Suprapubic skin (tissue), 4 donors: ENCODE data around the gene CAVIN3. TPM values are rescaled to one million over a fixed set of nuclear protein-coding genes. Genes with fewer than 3 reads are reported as not detected.

Source experiments
- DNase-seq, 2 donors: peaks; one replicate each; pipeline ENCODE4 v3.0.0-alpha.2; 2019; ENCODE audit warnings: low spot score in 2 of 2
- H3K27ac ChIP-seq: fragments of 200-600 bp; sonication (generic); one replicate; pipeline ENCODE4 v1.5.1; 2019
- H3K27me3 ChIP-seq: fragments of 200-600 bp; sonication (generic); one replicate; pipeline ENCODE4 v1.5.1; 2019
- H3K36me3 ChIP-seq: fragments of 200-600 bp; sonication (generic); one replicate; pipeline ENCODE4 v1.5.1; 2019
- H3K4me1 ChIP-seq: fragments of 200-600 bp; sonication (generic); one replicate; pipeline ENCODE4 v1.5.1; 2019
- H3K4me3 ChIP-seq: fragments of 200-600 bp; sonication (generic); one replicate; pipeline ENCODE4 v1.5.1; 2019; ENCODE audit warnings: mild to moderate bottlenecking
- H3K9me3 ChIP-seq: fragments of 200-600 bp; sonication (generic); one replicate; pipeline ENCODE4 v1.5.1; 2019
- EP300 ChIP-seq: sonication (generic); formaldehyde crosslinking; IDR thresholded peaks from one replicate; pipeline ENCODE4 v1.6.1; 2017; ENCODE audit warnings: antibody characterized with exemption
- POLR2A ChIP-seq, 2 donors: fragments of 450-650 bp; IDR thresholded peaks; one replicate each; pipeline ENCODE4 v1.6.1; 2017; ENCODE audit warnings: antibody characterized with exemption in 2 of 2, mild to moderate bottlenecking in 2 of 2, moderate library complexity in 2 of 2
- POLR2AphosphoS5 ChIP-seq, 3 donors: sonication (generic); formaldehyde crosslinking; IDR thresholded peaks; one replicate each; pipeline ENCODE4 v1.6.1; 2017; ENCODE audit warnings: antibody characterized with exemption in 3 of 3
- WGBS: methylation state at CpG from one replicate; pipeline ENCODE4 v1.1.5; 2018; 5-methylcytosine and 5-hydroxymethylcytosine counted together
- total RNA-seq, 4 donors: library from RNA; depleted of rRNA; stranded (reverse); fragments of >200 nt; gene quantifications; one replicate each; pipeline ENCODE4 v1.1.0, GENCODE V29; 2016
- TF ChIP-seq, protein P1 (sequence below), 2 donors: fragments of 200-600 bp in 1 of 2; fragments of 450-650 bp in 1 of 2; sonication (generic) in 1 of 2; IDR thresholded peaks; one replicate each; pipeline ENCODE4 v1.5.1; 2016 to 2019; ENCODE audit warnings: antibody characterized with exemption in 2 of 2, mild to moderate bottlenecking in 1 of 2, moderate library complexity in 1 of 2

CAVIN3 gene
- total RNA-seq, 4 donors from 2014 or later: 28.1 to 51.6 (median 36.7) TPM

- H3K36me3 ChIP-seq: no peaks in the 10 kb centered on the region
- TF ChIP-seq, protein P1, sequence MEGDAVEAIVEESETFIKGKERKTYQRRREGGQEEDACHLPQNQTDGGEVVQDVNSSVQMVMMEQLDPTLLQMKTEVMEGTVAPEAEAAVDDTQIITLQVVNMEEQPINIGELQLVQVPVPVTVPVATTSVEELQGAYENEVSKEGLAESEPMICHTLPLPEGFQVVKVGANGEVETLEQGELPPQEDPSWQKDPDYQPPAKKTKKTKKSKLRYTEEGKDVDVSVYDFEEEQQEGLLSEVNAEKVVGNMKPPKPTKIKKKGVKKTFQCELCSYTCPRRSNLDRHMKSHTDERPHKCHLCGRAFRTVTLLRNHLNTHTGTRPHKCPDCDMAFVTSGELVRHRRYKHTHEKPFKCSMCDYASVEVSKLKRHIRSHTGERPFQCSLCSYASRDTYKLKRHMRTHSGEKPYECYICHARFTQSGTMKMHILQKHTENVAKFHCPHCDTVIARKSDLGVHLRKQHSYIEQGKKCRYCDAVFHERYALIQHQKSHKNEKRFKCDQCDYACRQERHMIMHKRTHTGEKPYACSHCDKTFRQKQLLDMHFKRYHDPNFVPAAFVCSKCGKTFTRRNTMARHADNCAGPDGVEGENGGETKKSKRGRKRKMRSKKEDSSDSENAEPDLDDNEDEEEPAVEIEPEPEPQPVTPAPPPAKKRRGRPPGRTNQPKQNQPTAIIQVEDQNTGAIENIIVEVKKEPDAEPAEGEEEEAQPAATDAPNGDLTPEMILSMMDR (IDR thresholded peaks at IDR 0.05): no peak
- TF ChIP-seq POLR2A (IDR thresholded peaks at IDR 0.05): no peak
- TF ChIP-seq EP300: no peak
- TF ChIP-seq POLR2AphosphoS5 (IDR thresholded peaks at IDR 0.05): no peak
- no peaks in the 10 kb centered on the region for H3K27me3 ChIP-seq
- peaks cover 11% of the 10 kb centered on the region for H3K4me1 ChIP-seq
- peak in 1 of 2 donors; percentile 71 for DNase-seq
- 30% methylated on average over 9 of the region's 9 CpGs for WGBS
- H3K27ac ChIP-seq: peak overlapping the region; percentile 57
- no peak overlapping the region for H3K4me3 ChIP-seq
- H3K9me3 ChIP-seq: no peaks in the 10 kb centered on the region
Observed at GRCh38 chr11:6357222-6357621, 36.9 kb upstream of the CAVIN3 start.

GRCh38 chr11:6356503-6357055 is 36.3 kb upstream of the CAVIN3 start:
- TF ChIP-seq, protein P1 (IDR thresholded peaks at IDR 0.05): no peak
- TF ChIP-seq POLR2A (IDR thresholded peaks at IDR 0.05): no peak
- no peak for TF ChIP-seq EP300
- TF ChIP-seq POLR2AphosphoS5 (IDR thresholded peaks at IDR 0.05): no peak
- DNase-seq: no peak
- WGBS: 60% methylated on average over 4 of the region's 4 CpGs
- peaks cover 11% of the 10 kb centered on the region for H3K4me1 ChIP-seq
- H3K36me3 ChIP-seq: no peaks in the 10 kb centered on the region
- no peaks in the 10 kb centered on the region for H3K27me3 ChIP-seq
- no peaks in the 10 kb centered on the region for H3K9me3 ChIP-seq
- H3K27ac ChIP-seq: peak overlapping the region; percentile 34
- no peak overlapping the region for H3K4me3 ChIP-seq

- no peaks in the 10 kb centered on the region for H3K9me3 ChIP-seq
- H3K27me3 ChIP-seq: no peaks in the 10 kb centered on the region
- no peak for DNase-seq
- H3K4me3 ChIP-seq: no peak overlapping the region
- no peak overlapping the region for H3K27ac ChIP-seq
- no peaks in the 10 kb centered on the region for H3K36me3 ChIP-seq
- WGBS: 90% methylated on average over 4 of the region's 4 CpGs
- peaks cover 11% of the 10 kb centered on the region for H3K4me1 ChIP-seq
- TF ChIP-seq EP300 (no peak), POLR2AphosphoS5 (IDR thresholded peaks at IDR 0.05) (no peak), POLR2A (IDR thresholded peaks at IDR 0.05) (no peak)
- TF ChIP-seq, protein P1 (IDR thresholded peaks at IDR 0.05): no peak
Observed at GRCh38 chr11:6354651-6355485, 34.6 kb upstream of the CAVIN3 start.

- Histone ChIP-seq H3K27ac (no peak overlapping the region), H3K9me3 (no peaks in the 10 kb centered on the region), H3K4me1 (peaks cover 11% of the 10 kb centered on the region), H3K27me3 (no peaks in the 10 kb centered on the region), H3K4me3 (no peak overlapping the region), H3K36me3 (no peaks in the 10 kb centered on the region)
- TF ChIP-seq, protein P1 (IDR thresholded peaks at IDR 0.05): peak; percentile 74 to 85
- no peak for TF ChIP-seq POLR2AphosphoS5 (IDR thresholded peaks at IDR 0.05)
- peak in 1 of 2 donors; percentile 69 for DNase-seq
- 12% methylated on average over 5 of the region's 5 CpGs for WGBS
Observed at GRCh38 chr11:6353367-6353987, 33.2 kb upstream of the CAVIN3 start.

- 69% methylated on average over 5 of the region's 5 CpGs for WGBS
- no peak overlapping the region for H3K4me3 ChIP-seq
- peaks cover 3% of the 10 kb centered on the region for H3K4me1 ChIP-seq
- H3K9me3 ChIP-seq: no peaks in the 10 kb centered on the region
- TF ChIP-seq, protein P1 (IDR thresholded peaks at IDR 0.05): no peak
- TF ChIP-seq POLR2A (IDR thresholded peaks at IDR 0.05) (no peak), POLR2AphosphoS5 (IDR thresholded peaks at IDR 0.05) (no peak), EP300 (no peak)
- H3K27me3 ChIP-seq: no peaks in the 10 kb centered on the region
- no peak for DNase-seq
- no peaks in the 10 kb centered on the region for H3K36me3 ChIP-seq
- H3K27ac ChIP-seq: no peak overlapping the region
Observed at GRCh38 chr11:6351782-6352382, 31.6 kb upstream of the CAVIN3 start.
